NCI-H2196 (cell line): ENCODE data around the gene CDC73.
"Not testable (repeated sequence)": the region's sequence is repeated elsewhere in the genome, so short reads cannot be mapped to it uniquely, and the experiment has no call there.

Source experiments
- DNase-seq: peaks from one replicate; lab custom pipeline; 2025; ENCODE audit not compliant: unreplicated experiment; lab: John Stamatoyannopoulos, UW

CDC73 gene

GRCh38 chr1:193113992-193114332 lies 7.9 kb upstream of the CDC73 start:
- no peak for DNase-seq

- DNase-seq, result no peak
These were observed 7.2 kb upstream of the CDC73 start for GRCh38 chr1:193114485-193115095.

DNA sequence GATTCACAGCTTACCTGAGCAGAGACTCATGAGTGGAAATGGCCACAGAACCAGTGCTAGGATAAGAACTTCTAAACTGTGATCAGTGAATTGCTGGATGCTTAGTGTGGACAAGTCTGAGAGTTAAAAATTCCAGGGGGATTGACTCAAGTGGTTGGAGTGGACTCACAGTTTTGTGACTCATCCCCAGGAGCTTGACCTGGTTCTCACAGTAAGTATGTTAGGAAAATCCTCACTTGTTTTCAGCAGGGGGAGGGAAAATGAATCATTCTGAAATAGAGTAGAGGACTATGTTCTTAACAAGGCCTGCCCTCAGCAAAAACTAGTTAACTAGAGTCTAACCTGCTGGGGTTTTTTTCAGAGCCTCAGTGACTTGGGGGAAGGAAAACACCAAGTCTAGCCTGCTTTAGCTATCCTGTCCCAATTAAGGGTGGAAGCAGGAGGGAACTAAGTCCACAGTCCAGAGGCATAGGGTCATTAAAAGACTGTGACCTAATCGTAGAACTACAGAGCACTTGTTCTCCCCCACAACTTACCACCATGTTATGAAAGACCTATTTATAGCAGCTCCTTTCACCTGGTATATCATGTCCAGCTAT lies 6.1 kb upstream of the CDC73 start:
- DNase-seq, result no peak

DNA sequence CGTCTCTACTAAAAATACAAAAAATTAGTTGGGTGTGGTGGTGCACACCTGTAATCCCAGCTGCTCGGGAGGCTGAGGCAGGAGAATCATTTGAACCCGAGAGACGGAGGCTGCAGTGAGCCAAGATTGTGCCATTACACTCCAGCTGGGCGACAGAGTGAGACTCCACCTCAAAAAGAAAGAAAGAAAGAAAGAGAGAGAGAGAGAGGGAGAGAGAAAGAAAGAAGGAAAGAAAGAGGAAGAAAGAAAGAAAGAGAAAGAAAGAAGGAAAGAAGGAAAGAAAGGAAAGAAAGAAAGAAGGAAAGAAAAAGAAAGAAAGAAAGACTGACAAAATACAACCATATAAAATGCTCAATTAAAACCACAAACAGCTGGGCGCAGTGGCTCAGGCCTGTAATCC lies 4.7 kb upstream of the CDC73 start:
- not testable (repeated sequence) for DNase-seq

DNA sequence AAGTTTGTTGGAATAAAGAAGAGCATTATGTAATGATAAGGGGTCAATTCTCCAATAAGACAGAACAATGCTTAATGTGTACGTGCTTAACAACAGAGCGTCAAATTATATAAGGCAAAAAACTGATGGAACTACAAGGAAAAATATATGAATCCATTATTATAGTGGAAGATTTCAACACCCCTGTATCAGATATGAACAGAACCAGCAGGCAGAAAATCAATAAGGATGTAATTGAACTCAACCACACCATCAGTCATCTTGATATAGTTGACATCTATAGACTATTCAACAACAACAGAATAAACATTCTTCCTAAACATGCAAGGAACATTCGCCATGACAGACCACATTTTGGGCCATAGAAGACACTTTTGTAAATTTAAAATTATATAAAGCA lies 3.6 kb upstream of the CDC73 start:
- DNase-seq, result no peak

GRCh38 chr1:193118803-193119730 lies 2.8 kb upstream of the CDC73 start:
- no peak for DNase-seq

GRCh38 chr1:193120604-193121166 lies 1.1 kb upstream of the CDC73 start:
- DNase-seq, result no peak

DNA sequence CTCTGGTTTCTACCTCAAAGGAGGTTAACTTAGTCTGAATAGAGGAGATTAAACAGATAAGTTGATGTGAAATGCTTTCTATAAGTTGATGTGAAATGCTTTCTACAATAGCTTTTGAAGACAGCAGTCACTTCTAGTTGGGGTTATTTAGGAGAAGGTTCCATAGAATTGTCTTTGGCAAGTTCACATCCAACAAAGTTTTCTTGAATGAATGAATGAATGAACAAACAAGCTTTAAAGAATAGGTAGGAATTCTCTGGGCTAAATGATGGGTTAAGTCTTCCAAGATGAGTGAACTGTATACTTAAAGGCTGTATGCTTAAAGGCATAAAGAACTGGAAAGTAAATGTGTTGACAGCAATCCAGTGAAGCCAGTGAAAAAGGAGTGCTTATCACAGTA lies 1.9 kb downstream of the CDC73 start:
- no peak for DNase-seq

DNA sequence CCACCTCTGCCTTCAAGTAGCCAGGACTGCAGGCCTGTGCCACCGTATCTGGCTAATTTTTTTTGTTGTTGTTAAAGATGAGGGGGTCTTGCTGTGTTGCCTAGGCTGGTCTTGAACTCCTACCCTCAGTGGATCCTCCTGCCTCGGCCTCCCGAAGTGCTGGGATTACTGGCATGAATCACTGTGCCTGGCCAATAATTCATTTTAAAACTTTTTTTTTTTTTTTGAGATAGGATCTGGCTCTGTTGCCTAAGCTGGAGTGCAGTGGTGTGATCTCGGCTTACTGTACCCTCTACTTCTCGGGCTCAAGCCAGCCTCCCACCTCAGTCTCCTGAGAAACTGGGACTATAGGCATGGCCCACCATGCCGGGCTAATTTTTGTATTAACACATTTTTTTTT lies 3.5 kb downstream of the CDC73 start:
- DNase-seq, result no peak

DNA sequence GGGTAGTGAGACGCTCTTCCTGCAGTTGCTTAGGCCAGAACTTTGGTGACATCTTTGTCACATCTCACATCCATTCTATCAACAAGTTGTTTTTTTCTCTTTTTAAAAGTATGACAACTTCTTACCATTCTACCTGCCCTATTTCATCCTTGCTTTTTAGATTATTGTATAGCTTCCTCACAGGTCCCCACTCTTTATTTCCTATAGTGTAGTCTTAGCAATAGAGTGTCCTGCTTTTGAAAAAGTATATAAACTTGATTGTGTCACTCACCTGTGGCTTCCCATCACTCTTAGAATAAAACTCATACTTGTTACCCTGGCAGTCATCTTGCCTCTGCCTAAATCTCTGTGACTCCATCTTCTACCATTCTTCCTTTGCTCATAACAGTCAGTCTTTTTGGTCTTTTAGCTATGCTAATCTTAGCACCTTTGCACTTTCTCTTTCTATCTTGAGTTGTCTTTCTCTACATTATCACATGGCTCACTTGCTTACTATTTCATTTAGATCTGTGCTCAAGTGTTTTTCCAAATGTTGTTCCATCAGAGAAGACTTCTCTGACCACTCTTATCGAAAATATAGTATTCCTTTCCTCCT lies 9.5 kb downstream of the CDC73 start:
- no peak for DNase-seq

- DNase-seq, result no peak
These were observed 18.4 kb downstream of the CDC73 start for GRCh38 chr1:193140254-193140653.

DNA sequence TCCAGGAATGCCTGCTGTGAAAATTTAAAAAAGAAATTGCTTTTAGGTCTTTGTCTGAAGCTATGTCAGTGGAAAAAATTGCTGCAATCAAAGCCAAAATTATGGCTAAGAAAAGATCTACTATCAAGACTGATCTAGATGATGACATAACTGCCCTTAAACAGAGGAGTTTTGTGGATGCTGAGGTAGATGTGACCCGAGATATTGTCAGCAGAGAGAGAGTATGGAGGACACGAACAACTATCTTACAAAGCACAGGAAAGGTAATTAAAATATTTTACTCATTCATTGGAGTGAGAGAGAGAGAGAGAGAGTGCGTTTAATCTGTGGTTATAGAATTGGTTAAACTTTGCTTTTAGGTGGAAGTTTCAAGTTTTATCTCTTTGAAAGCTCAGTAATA lies 20.0 kb downstream of the CDC73 start:
- no peak for DNase-seq

DNA sequence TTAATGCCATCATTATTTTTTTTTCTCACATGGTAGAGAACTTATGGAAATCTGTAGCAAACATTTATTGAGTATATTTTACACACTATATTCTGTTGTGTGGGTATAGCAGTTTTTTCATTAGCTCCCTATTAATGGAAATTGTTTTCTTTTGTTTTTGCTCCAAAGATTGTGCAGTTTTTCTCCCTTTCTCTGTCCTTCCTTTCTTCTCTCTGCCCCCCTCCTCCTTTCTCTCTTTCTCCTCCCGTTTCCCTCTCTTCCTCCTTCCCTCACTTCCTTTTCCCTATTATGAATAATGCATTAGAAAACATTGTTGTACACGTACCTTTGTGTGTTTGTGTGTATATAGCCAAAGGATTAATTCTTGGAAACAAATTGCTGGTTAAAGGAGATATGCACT lies 20.6 kb downstream of the CDC73 start:
- no peak for DNase-seq

GRCh38 chr1:193143285-193143684 lies 21.5 kb downstream of the CDC73 start:
- DNase-seq, result peak; percentile 9

GRCh38 chr1:193144361-193144938 lies 22.6 kb downstream of the CDC73 start:
- DNase-seq, result no peak

DNA sequence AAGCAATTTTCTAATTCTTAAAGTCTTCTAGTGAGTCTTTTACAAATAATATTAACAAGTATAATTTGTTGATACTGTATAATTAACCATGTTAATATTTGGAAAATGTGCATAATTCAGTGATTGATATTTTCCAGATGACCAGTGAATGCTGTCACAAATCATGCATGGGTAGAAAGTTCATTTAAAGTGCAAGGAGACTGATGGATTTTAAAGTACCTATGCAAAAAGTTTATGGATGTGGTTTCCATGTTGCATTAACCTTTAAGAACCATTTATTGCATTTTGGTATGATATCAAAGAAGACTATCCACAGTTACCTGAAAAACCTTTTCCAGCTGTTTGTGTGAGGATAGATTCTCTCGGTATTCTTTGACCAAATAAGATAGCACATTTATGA lies 23.2 kb downstream of the CDC73 start:
- no peak for DNase-seq

DNA sequence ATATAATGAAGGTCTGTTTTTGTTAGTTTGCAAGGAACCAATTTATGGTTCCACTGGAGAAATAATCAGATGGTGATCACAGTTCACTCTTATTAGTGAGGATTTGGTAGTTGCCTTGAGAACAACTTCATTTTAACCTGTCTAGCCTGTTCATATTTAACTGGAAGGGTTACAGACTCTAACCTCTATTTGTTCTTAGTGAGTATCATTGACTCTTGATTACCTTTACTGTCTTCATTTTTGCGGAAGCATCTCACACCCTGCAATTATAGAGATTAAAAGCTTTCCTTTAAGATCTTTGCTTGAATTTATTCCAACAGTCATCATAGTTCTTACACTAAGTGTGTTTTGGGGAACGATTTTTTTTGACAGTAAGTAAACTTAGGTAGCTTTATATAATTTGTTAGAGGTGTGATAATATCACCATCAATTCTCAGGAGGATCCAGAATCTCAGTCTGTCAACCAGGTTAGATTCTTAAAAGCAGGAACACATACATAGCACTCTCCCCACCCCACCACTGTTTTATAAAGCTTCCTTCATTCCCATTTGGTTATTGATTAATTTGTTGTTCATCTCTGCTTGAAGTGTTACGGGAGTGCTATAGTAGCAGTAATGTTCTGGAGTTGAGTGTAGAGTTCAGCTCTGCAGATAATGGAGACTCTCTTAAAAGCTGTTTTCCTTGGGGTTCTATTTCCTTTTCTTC lies 34.4 kb downstream of the CDC73 start:
- no peak for DNase-seq

DNA sequence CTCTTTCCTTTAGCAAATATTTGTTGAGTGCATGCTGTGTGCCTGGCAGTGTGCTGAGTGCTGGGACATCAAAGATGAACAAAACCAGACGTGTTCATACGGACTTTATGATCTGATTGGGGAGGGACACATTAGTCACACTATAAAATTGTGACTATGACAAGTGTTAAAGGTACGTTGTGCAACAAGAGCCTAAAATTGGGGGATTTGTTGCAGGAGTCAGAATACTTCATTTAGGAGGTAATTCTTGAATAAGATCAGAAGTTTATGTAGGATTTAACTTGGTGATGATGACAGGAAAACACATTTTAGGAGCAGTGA lies 35.0 kb downstream of the CDC73 start:
- no peak for DNase-seq

GRCh38 chr1:193157360-193157759 lies 35.5 kb downstream of the CDC73 start:
- no peak for DNase-seq

- no peak for DNase-seq
These were observed 54.3 kb downstream of the CDC73 start for GRCh38 chr1:193176113-193176512.

DNA sequence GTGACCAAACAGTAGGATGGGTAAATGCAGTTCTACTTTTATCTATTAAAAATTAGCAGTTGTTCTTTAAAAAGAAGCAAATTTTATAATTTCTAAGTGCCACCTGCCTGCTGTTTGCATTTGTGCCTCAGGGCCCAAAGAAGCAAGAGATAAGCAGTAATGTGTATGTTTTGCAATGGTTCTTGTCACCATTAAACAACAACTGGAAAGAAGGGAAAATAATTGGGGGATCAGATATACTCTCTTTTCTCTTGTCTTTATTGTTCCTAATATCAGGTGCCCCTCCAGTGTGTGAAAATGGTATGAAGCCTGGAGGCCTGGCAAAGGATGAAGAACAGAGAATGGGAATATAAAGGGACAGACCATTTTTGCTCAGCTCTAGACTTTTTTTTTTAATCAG lies 55.0 kb downstream of the CDC73 start:
- no peak for DNase-seq
